Epithelial cell of proximal tubule (primary cell): ENCODE data around the gene CLCC1. TPM values are rescaled to one million over a fixed set of nuclear protein-coding genes. Genes with fewer than 3 reads are reported as not detected.

Experiments used
- DNase-seq: peaks from one replicate; pipeline ENCODE4 v3.0.0-alpha.2; 2011; ENCODE audit warnings: low read depth
- H3K4me3 ChIP-seq: 2 replicates; pipeline ENCODE4 v1.5.1; 2011; ENCODE audit warnings: low read depth, mild to moderate bottlenecking, low read length
- CTCF ChIP-seq: conservative IDR thresholded peaks from 2 replicates; pipeline ENCODE4 v1.5.1; 2012; ENCODE audit warnings: low read depth, mild to moderate bottlenecking, low read length
- total RNA-seq: library from RNA; depleted of rRNA; stranded (reverse); fragments of >200 nt; gene quantifications from 2 replicates; pipeline ENCODE4 v1.2.3, GENCODE V29; 2015

Gene CLCC1
- total RNA-seq, 1 donor from 2014 or later, result 17.7 TPM

DNA sequence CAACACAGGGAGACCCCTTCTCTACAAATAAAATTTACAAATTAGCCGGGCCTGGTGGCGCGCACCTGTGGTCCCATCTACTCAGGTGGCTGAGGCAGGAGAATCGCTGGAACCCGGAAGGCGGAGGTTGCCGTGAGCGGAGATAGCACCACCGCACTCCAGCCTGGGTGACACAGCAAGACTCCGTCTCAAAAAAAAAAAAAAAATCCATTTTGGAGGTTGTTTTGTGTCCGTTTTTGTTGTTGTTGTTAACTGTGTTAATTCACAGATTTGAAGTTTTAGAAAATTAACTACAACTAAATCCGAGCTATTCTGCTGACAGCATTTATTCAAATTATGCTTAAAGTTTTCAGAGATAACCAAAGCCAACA lies 618 bp downstream of the CLCC1 start:
- peak overlapping the region; percentile 62 for H3K4me3 ChIP-seq
- DNase-seq, result no peak
- no peak for TF ChIP-seq CTCF

GRCh38 chr1:108961752-108962486 lies 1.4 kb downstream of the CLCC1 start:
- no peak for TF ChIP-seq CTCF
- peak overlapping the region; percentile 62 for H3K4me3 ChIP-seq
- DNase-seq, result no peak

DNA sequence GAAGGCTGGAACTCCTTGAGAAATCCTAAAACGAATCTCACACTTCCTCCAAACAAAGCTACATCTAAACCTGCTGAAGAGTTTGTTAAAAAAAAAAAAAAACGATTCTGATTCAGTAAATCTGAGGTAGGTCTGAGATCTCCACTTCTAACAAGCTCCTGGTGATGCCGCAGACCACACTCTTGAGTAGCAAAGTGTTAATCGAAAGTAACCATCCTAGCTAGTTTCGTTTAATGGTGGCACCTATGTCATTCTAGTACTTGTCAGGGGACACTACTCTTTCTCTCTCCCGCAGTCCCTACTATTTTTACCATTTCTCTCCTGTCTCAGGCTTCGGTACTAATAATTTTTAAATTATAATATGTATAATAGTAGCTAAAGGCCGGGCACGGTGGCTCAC lies 2.1 kb downstream of the CLCC1 start:
- no peak for DNase-seq
- no peak overlapping the region for H3K4me3 ChIP-seq
- TF ChIP-seq CTCF, result no peak

DNA sequence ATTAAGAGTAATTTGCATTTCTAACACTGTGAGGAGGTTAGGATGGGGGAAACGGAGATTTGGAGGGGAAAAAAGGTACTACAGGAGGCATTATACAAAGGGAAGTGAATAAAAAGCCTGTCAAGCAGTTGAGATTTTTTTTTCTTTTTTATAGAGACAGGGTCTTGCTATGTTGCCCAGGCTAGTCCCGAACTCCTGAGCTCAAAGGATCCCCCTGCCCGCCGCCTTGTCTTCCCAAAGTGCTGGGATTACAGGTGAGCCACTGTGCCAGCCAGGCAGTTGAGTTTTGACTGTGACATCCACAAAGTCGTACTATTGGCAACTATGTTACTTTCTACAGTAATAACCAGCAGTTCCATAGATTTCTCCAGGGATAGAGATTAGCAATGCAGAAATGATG lies 2.6 kb downstream of the CLCC1 start:
- TF ChIP-seq CTCF, result no peak
- no peak for DNase-seq
- H3K4me3 ChIP-seq, result no peak overlapping the region

GRCh38 chr1:108957888-108958287 lies 5.4 kb downstream of the CLCC1 start:
- no peak overlapping the region for H3K4me3 ChIP-seq
- DNase-seq, result no peak
- TF ChIP-seq CTCF, result no peak

DNA sequence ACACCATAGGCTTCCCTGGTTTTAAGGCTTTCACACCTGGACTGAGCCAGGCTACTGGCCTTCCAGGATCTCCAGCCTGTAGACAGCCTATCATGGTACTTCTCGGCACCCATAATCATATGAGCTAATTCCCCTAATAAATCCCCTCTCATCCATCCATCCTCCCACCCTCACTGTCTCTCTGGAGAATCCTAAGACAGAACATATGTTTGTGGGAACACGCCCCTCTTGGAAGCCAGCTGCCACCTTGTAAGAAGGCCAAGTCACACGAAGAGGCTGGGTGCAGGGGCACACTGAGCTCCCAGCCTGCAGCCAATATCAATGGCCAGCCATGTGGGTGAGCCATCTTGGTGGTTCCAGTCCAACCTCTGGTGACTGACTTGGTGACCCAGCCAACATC lies 7.4 kb downstream of the CLCC1 start:
- no peak for DNase-seq
- no peak overlapping the region for H3K4me3 ChIP-seq
- no peak for TF ChIP-seq CTCF

GRCh38 chr1:108955111-108955510 lies 8.2 kb downstream of the CLCC1 start:
- no peak for TF ChIP-seq CTCF
- H3K4me3 ChIP-seq, result no peak overlapping the region
- no peak for DNase-seq
